ENCODE data around the gene ERICH6B.

Gene ERICH6B

GRCh38 chr13:45512098-45512496, 103.4 kb downstream of the ERICH6B start:
- DNase-seq: no peak
- H3K36me3 ChIP-seq: peaks cover 42% of the 10 kb centered on the region
- no peaks in the 10 kb centered on the region for H3K4me1 ChIP-seq
- H3K4me3 ChIP-seq (ENCODE audit: low read depth, low read length): no peak overlapping the region
- H3K9me3 ChIP-seq: no peaks in the 10 kb centered on the region
- no peaks in the 10 kb centered on the region for H3K27me3 ChIP-seq
- no peak for TF ChIP-seq CTCF (IDR thresholded peaks at IDR 0.05; ENCODE audit: low read depth, low read length)

GRCh38 chr13:45511310-45512097, 104.0 kb downstream of the ERICH6B start:
- Histone ChIP-seq H3K9me3 (no peaks in the 10 kb centered on the region), H3K4me3 (ENCODE audit: low read depth, low read length) (no peak overlapping the region), H3K4me1 (no peaks in the 10 kb centered on the region), H3K36me3 (peaks cover 41% of the 10 kb centered on the region), H3K27me3 (no peaks in the 10 kb centered on the region)
- TF ChIP-seq CTCF (IDR thresholded peaks at IDR 0.05; ENCODE audit: low read depth, low read length): peak; percentile 87
- DNase-seq: peak; percentile 33

GRCh38 chr13:45510672-45511071, 104.9 kb downstream of the ERICH6B start:
- no peak for TF ChIP-seq CTCF (IDR thresholded peaks at IDR 0.05; ENCODE audit: low read depth, low read length)
- Histone ChIP-seq H3K4me1 (no peaks in the 10 kb centered on the region), H3K27me3 (no peaks in the 10 kb centered on the region), H3K9me3 (no peaks in the 10 kb centered on the region), H3K36me3 (peaks cover 41% of the 10 kb centered on the region), H3K4me3 (ENCODE audit: low read depth, low read length) (no peak overlapping the region)
- DNase-seq: no peak

GRCh38 chr13:45508776-45509175, 106.8 kb downstream of the ERICH6B start:
- Histone ChIP-seq H3K4me3 (ENCODE audit: low read depth, low read length) (no peak overlapping the region), H3K27me3 (no peaks in the 10 kb centered on the region)
- TF ChIP-seq CTCF (IDR thresholded peaks at IDR 0.05; ENCODE audit: low read depth, low read length): no peak

GRCh38 chr13:45506811-45507210, 108.7 kb downstream of the ERICH6B start:
- Histone ChIP-seq H3K36me3 (peaks cover 48% of the 10 kb centered on the region), H3K4me3 (ENCODE audit: low read depth, low read length) (no peak overlapping the region), H3K9me3 (no peaks in the 10 kb centered on the region), H3K27me3 (no peaks in the 10 kb centered on the region), H3K4me1 (no peaks in the 10 kb centered on the region)
- no peak for TF ChIP-seq CTCF (IDR thresholded peaks at IDR 0.05; ENCODE audit: low read depth, low read length)
- no peak for DNase-seq

More at GRCh38 chr13:45508776-45509175, 106.8 kb downstream of the ERICH6B start:
- no peak for DNase-seq
- Histone ChIP-seq H3K4me1 (no peaks in the 10 kb centered on the region), H3K9me3 (no peaks in the 10 kb centered on the region), H3K36me3 (peaks cover 49% of the 10 kb centered on the region)

- Histone ChIP-seq H3K4me1 (no peaks in the 10 kb centered on the region), H3K4me3 (ENCODE audit: low read depth, low read length) (no peak overlapping the region), H3K36me3 (peaks cover 41% of the 10 kb centered on the region), H3K27me3 (no peaks in the 10 kb centered on the region), H3K9me3 (no peaks in the 10 kb centered on the region)
- TF ChIP-seq CTCF (IDR thresholded peaks at IDR 0.05; ENCODE audit: low read depth, low read length): no peak
- no peak for DNase-seq
Measured at GRCh38 chr13:45503658-45504057, 111.9 kb downstream of the ERICH6B start.

Data from BE2C (cell line).